Measurements from ENCODE around the gene PCDHGB4. TPM values are rescaled to one million over a fixed set of nuclear protein-coding genes. Genes with fewer than 3 reads are reported as not detected.
"Not testable (repeated sequence)": the region's sequence is repeated elsewhere in the genome, so short reads cannot be mapped to it uniquely, and the experiment has no call there.

PCDHGB4 gene
- total RNA-seq, 2 donors from 2014 or later, result 0.29 to 0.39 TPM

- Mint-ChIP-seq H3K4me1 (ENCODE audit: low read depth in 2 of 2) (peaks cover 10 to 34% of the 10 kb centered on the region in 2 donors), H3K9me3 (peaks cover 7% of the 10 kb centered on the region), H3K4me3 (no peak overlapping the region), H3K27ac (no peak overlapping the region), H3K27me3 (peaks cover 33 to 70% of the 10 kb centered on the region in 2 donors), H3K36me3 (peaks cover 23% of the 10 kb centered on the region)
- ATAC-seq (no peak), DNase-seq (ENCODE audit: low spot score) (no peak)
These were observed 31.8 kb downstream of the PCDHGB4 start for GRCh38 chr5:141419074-141419880.

DNA sequence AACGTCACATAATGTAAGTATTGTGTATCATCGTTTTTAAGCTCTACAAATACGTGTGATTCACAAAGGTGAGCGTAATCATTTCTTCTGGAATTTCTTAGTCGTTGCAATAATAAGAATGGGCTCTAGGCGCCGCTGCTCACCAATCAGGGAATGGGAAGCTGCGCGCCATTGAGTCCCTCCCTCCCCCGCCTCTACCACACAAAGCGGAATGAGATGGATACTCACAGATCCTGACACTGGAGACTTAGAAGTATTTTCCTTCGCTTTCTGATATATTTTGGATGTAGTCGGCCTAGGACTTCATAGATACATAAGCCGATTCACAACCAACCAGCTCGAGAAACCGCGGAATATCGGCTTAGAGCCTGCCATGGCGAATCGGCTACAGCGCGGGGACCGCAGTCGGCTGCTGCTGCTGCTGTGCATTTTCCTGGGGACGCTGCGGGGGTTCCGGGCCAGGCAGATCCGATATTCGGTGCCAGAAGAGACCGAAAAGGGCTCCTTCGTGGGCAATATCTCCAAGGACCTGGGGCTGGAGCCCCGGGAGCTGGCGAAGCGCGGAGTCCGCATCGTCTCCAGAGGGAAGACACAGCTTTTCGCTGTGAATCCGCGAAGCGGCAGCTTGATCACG lies 33.5 kb downstream of the PCDHGB4 start, which contains the start of gene PCDHGA11:
Gene PCDHGA11 (plus strand): TSS at position 197 of the 634 bp plus-strand sequence. CDS start 177 bp downstream, at position 374.
- DNase-seq (ENCODE audit: low spot score), result no peak
- no peak within 1 kb of the TSS for H3K27ac Mint-ChIP-seq
- peak; percentile 50 to 62 for ATAC-seq
- peaks cover 7% of the 10 kb centered on the region for H3K9me3 Mint-ChIP-seq
- H3K27me3 Mint-ChIP-seq, result peaks cover 36 to 66% of the 10 kb centered on the region in 2 donors
- H3K36me3 Mint-ChIP-seq, result peaks cover 20% of the 10 kb centered on the region
- peaks cover 6 to 23% of the 10 kb centered on the region in 2 donors for H3K4me1 Mint-ChIP-seq (ENCODE audit: low read depth in 2 of 2)
- H3K4me3 Mint-ChIP-seq, result peak within 1 kb of the TSS; percentile 79

GRCh38 chr5:141421489-141421855 lies 34.0 kb downstream of the PCDHGB4 start:
- ATAC-seq (no peak), DNase-seq (ENCODE audit: low spot score) (no peak)
- Mint-ChIP-seq H3K27ac (no peak overlapping the region), H3K9me3 (peaks cover 7% of the 10 kb centered on the region), H3K4me1 (ENCODE audit: low read depth in 2 of 2) (peaks cover 6 to 23% of the 10 kb centered on the region in 2 donors), H3K36me3 (peaks cover 20% of the 10 kb centered on the region), H3K4me3 (peak overlapping the region; percentile 79), H3K27me3 (peaks cover 36 to 61% of the 10 kb centered on the region in 2 donors)

- no peak for ATAC-seq
- peaks cover 5 to 21% of the 10 kb centered on the region in 2 donors for H3K4me1 Mint-ChIP-seq (ENCODE audit: low read depth in 2 of 2)
- peaks cover 38 to 58% of the 10 kb centered on the region in 2 donors for H3K27me3 Mint-ChIP-seq
- peak overlapping the region; percentile 18 for H3K4me3 Mint-ChIP-seq
- DNase-seq (ENCODE audit: low spot score), result no peak
- H3K27ac Mint-ChIP-seq, result no peak overlapping the region
- peaks cover 7% of the 10 kb centered on the region for H3K9me3 Mint-ChIP-seq
- peaks cover 18% of the 10 kb centered on the region for H3K36me3 Mint-ChIP-seq
These were observed 35.3 kb downstream of the PCDHGB4 start for GRCh38 chr5:141422742-141423291.

DNA sequence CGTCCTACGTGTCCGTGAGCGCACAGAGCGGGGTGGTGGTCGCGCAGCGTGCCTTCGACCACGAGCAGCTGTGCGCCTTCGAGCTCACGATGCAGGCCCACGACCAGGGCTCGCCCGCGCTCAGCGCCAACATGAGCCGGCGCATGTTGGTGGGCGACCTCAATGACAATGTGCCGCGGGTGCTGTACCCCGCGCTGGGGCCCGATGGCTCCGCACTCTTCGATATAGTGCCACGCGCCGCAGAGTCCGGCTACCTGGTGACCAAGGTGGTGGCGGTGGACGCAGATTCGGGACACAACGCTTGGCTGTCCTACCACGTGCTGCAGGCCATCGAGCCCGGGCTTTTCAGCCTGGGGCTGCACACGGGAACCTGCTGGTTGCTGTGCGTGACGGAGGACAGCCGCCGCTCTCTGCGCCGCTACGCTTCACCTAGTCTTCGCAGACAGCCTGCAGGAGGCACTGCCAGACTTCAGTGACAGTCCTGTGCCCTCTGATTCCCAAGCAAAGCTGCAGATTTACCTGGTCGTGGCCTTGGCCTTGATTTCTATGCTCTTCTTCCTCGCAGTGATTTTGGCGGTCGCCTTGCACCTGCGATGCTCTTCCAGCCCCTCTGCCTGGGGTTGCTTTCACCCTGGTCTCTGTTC lies 40.4 kb downstream of the PCDHGB4 start:
- H3K36me3 Mint-ChIP-seq, result peaks cover 29% of the 10 kb centered on the region
- no peaks in the 10 kb centered on the region for H3K9me3 Mint-ChIP-seq
- ATAC-seq, result peak in 1 of 2 donors; percentile 31
- DNase-seq (ENCODE audit: low spot score), result no peak
- H3K4me1 Mint-ChIP-seq (ENCODE audit: low read depth in 2 of 2), result peaks cover 7 to 14% of the 10 kb centered on the region in 2 donors
- H3K27me3 Mint-ChIP-seq, result peaks cover 38 to 48% of the 10 kb centered on the region in 2 donors
- H3K27ac Mint-ChIP-seq, result no peak overlapping the region
- H3K4me3 Mint-ChIP-seq, result no peak overlapping the region

DNA sequence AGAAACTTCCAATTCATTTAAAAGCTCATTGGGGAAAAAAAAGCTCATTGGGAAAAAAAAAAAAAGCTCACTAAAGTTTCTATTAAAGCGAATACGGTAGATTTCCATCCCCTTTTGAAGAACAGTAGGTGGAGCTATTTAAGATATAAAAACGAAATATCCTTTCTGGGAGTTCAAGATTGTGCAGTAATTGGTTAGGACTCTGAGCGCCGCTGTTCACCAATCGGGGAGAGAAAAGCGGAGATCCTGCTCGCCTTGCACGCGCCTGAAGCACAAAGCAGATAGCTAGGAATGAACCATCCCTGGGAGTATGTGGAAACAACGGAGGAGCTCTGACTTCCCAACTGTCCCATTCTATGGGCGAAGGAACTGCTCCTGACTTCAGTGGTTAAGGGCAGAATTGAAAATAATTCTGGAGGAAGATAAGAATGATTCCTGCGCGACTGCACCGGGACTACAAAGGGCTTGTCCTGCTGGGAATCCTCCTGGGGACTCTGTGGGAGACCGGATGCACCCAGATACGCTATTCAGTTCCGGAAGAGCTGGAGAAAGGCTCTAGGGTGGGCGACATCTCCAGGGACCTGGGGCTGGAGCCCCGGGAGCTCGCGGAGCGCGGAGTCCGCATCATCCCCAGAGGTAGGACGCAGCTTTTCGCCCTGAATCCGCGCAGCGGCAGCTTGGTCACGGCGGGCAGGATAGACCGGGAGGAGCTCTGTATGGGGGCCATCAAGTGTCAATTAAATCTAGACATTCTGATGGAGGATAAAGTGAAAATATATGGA lies 43.0 kb downstream of the PCDHGB4 start, which contains the start of gene PCDHGA12:
Gene PCDHGA12 (plus strand): TSS at position 176 of the 782 bp plus-strand sequence. CDS start 253 bp downstream, at position 429.
- DNase-seq (ENCODE audit: low spot score) (no peak), ATAC-seq (peak in 1 of 2 donors; percentile 66)
- Mint-ChIP-seq H3K27ac (peak within 1 kb of the TSS; percentile 22 to 61), H3K4me3 (peak within 1 kb of the TSS; percentile 90), H3K36me3 (peaks cover 27% of the 10 kb centered on the region), H3K4me1 (ENCODE audit: low read depth in 2 of 2) (peaks cover 7 to 14% of the 10 kb centered on the region in 2 donors), H3K27me3 (peaks cover 43% of the 10 kb centered on the region in 2 donors), H3K9me3 (peaks cover 2% of the 10 kb centered on the region)

- peaks cover 2% of the 10 kb centered on the region for H3K9me3 Mint-ChIP-seq
- ATAC-seq (peak in 1 of 2 donors; percentile 48), DNase-seq (ENCODE audit: low spot score) (no peak)
- H3K4me3 Mint-ChIP-seq, result peak overlapping the region; percentile 90
- H3K4me1 Mint-ChIP-seq (ENCODE audit: low read depth in 2 of 2), result peaks cover 7 to 14% of the 10 kb centered on the region in 2 donors
- peaks cover 43% of the 10 kb centered on the region in 2 donors for H3K27me3 Mint-ChIP-seq
- peak overlapping the region in 1 of 2 donors; percentile 22 for H3K27ac Mint-ChIP-seq
- peaks cover 27% of the 10 kb centered on the region for H3K36me3 Mint-ChIP-seq
These were observed 43.8 kb downstream of the PCDHGB4 start for GRCh38 chr5:141431286-141431685.

- H3K27me3 Mint-ChIP-seq, result peaks cover 37 to 43% of the 10 kb centered on the region in 2 donors
- not testable (repeated sequence) for H3K9me3 Mint-ChIP-seq; ATAC-seq; H3K27ac Mint-ChIP-seq; DNase-seq (ENCODE audit: low spot score)
- peak overlapping the region; percentile 90 for H3K4me3 Mint-ChIP-seq
- H3K4me1 Mint-ChIP-seq (ENCODE audit: low read depth in 2 of 2), result peaks cover 7 to 14% of the 10 kb centered on the region in 2 donors
- peaks cover 27% of the 10 kb centered on the region for H3K36me3 Mint-ChIP-seq
These were observed 44.8 kb downstream of the PCDHGB4 start for GRCh38 chr5:141432308-141432707.

DNA sequence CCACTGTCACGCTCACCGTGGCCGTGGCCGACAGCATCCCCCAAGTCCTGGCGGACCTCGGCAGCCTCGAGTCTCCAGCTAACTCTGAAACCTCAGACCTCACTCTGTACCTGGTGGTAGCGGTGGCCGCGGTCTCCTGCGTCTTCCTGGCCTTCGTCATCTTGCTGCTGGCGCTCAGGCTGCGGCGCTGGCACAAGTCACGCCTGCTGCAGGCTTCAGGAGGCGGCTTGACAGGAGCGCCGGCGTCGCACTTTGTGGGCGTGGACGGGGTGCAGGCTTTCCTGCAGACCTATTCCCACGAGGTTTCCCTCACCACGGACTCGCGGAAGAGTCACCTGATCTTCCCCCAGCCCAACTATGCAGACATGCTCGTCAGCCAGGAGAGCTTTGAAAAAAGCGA lies 45.2 kb downstream of the PCDHGB4 start:
- H3K4me1 Mint-ChIP-seq (ENCODE audit: low read depth in 2 of 2), result peaks cover 7 to 14% of the 10 kb centered on the region in 2 donors
- H3K9me3 Mint-ChIP-seq; ATAC-seq; H3K4me3 Mint-ChIP-seq; DNase-seq (ENCODE audit: low spot score); H3K27ac Mint-ChIP-seq: not testable (repeated sequence)
- peaks cover 37 to 43% of the 10 kb centered on the region in 2 donors for H3K27me3 Mint-ChIP-seq
- peaks cover 27% of the 10 kb centered on the region for H3K36me3 Mint-ChIP-seq

- peaks cover 2% of the 10 kb centered on the region for H3K9me3 Mint-ChIP-seq
- no peak overlapping the region for H3K4me3 Mint-ChIP-seq
- H3K27me3 Mint-ChIP-seq, result peaks cover 32 to 38% of the 10 kb centered on the region in 2 donors
- H3K27ac Mint-ChIP-seq, result no peak overlapping the region
- H3K36me3 Mint-ChIP-seq, result peaks cover 27% of the 10 kb centered on the region
- no peak for ATAC-seq
- no peak for DNase-seq (ENCODE audit: low spot score)
- H3K4me1 Mint-ChIP-seq (ENCODE audit: low read depth in 2 of 2), result peaks cover 7 to 14% of the 10 kb centered on the region in 2 donors
These were observed 46.5 kb downstream of the PCDHGB4 start for GRCh38 chr5:141434006-141434405.

DNA sequence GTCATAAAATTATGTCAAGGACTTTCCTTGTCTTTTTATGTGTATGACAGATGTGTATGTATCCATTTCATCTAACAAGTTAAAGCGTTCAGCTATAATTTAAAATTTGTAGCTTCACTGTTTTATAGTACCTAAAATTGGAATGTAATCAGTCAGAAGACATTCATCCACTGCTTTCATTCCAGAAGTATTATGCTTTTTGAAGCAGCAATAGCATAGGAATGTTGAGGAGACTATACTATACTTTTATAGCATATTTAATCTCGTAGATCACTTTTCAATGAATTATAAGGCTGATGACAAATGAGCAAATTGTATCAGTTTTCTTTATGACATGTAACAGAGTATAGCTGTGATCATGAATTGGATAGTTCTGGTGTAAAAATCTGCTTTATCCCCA lies 49.7 kb downstream of the PCDHGB4 start:
- ATAC-seq (no peak), DNase-seq (ENCODE audit: low spot score) (no peak)
- Mint-ChIP-seq H3K4me1 (ENCODE audit: low read depth in 2 of 2) (peaks cover 0 to 2% of the 10 kb centered on the region in 2 donors), H3K4me3 (no peak overlapping the region), H3K36me3 (peaks cover 7% of the 10 kb centered on the region), H3K27me3 (peaks cover 19 to 20% of the 10 kb centered on the region in 2 donors), H3K9me3 (peaks cover 5% of the 10 kb centered on the region), H3K27ac (no peak overlapping the region)

- ATAC-seq, result no peak
- DNase-seq (ENCODE audit: low spot score), result no peak
- Mint-ChIP-seq H3K4me1 (ENCODE audit: low read depth in 2 of 2) (peaks cover 0 to 3% of the 10 kb centered on the region in 2 donors), H3K27ac (no peak overlapping the region), H3K9me3 (peaks cover 3% of the 10 kb centered on the region), H3K36me3 (no peaks in the 10 kb centered on the region), H3K4me3 (no peak overlapping the region), H3K27me3 (peaks cover 12 to 17% of the 10 kb centered on the region in 2 donors)
These were observed 52.1 kb downstream of the PCDHGB4 start for GRCh38 chr5:141439411-141440141.
